GM19372 (cell line): ENCODE measurements around the gene KRT15.
A peak's percentile ranks its signal among the peaks of the same experiment; 100 is the strongest.

Experiments used
- ATAC-seq: cut with Tn5 transposase; IDR thresholded peaks from one replicate; pipeline ENCODE4 v1.9.1; 2021; ENCODE audit warnings: mild to moderate bottlenecking, low read depth, moderate library complexity; ENCODE audit not compliant: unreplicated experiment

The KRT15 gene

DNA sequence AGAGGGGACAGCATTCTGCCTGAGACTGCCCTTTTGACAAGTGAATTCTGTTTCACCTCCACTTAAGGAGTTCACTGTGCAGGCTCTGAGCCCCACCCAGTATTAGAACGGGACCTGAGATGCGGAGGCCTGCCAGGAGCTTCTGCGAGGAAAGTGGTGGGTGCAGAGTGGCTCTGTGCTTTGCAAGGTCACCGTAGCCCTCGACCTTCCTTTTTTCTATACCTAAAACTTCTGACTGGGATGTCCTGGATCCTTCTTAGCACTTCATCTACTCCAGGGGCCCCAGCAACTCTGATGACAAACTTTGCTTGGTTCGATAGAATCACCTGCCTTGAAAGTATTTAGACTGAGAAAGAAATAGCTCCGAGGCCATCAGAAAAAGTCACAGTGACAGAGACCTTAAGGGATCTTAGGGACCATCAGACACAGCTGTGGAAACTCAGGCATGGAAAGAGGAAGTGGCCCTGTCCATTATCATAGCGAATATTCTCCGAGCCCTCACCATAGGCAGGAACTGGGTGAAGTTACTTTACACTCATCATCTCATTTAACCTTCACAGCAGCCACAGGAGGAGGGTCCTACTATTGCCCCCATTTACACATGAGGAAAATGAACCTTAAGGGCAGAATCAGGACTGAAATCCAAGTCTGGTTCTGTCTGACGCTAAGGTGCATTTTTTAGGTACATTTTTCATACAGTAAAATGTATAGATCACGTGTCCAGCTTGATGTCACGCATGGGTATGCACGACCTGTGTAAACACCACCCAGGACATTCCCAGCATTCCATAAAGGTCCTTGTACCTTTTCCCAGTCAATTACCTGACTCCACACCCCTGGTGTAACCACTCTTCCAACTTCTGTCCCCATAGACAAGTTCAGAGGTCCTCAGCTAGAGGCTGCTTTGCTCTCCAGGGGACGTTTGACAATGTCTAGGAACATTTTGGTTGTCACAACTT lies 12.6 kb downstream of the KRT15 start:
- no peak for ATAC-seq

GRCh38 chr17:41505007-41505808 lies 13.5 kb downstream of the KRT15 start, which contains the start of gene KRT13:
Gene KRT13, minus strand, starts transcription at chr17:41505612. Its CDS starts 62 bp downstream, at chr17:41505550.
- no peak for ATAC-seq

DNA sequence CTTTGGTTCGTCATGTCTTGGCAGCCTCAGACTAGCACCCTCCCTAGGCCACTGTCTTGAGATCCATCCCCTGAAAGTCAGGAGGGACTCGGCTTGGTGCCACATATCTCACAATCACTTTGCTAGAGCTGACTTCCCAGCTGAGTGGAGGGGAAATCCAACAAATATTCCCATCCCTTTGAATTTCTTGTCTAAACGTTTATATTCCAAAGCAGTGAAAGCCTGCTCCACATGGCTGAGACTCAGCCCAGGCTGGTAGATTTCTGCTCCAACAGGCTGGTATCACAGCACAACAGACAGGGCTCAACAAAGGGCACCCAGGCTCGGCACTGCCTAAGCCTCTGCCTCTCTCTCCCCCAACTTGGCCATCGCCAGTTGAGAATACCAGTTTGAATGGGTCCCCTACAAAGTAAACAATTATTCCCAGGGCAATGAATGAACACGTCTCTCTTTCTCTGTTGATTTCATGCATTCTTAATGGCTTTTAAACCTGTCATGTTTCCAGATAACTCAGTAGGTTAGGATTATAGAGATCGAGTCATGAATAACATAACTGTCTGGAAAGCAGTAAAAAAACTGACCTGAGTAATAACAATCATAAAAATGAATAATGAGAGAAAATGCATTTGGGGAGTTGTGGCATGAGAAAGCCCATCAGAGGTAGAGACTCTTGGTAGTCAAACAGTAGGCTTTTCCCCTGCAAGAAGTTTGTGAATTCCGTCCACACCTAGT lies 14.3 kb downstream of the KRT15 start:
- no peak for ATAC-seq

DNA sequence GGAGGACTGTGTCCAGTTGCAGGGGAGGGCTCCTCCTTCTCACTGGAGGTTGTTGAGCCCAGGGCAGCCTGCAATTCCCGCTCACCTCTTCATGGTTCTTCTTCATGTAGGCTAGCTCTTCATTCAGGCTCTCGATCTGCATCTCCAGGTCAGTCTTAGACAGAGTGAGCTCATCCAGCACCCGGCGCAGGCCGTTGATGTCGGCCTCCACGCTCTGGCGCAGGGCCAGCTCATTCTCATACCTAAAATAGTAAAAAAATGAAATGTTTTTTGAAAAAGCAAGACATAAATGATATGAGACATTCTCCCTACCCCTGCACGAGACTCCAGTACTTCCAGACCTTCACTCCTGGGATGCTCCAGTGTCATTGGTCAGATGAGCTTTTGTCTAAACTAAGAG lies 15.5 kb downstream of the KRT15 start:
- ATAC-seq, result no peak

- no peak for ATAC-seq
Measured at GRCh38 chr17:41500131-41500911, 18.4 kb downstream of the KRT15 start.

- no peak for ATAC-seq
Measured at GRCh38 chr17:41499714-41500113, 19.0 kb downstream of the KRT15 start.

GRCh38 chr17:41498276-41498675 lies 20.4 kb downstream of the KRT15 start:
- no peak for ATAC-seq

DNA sequence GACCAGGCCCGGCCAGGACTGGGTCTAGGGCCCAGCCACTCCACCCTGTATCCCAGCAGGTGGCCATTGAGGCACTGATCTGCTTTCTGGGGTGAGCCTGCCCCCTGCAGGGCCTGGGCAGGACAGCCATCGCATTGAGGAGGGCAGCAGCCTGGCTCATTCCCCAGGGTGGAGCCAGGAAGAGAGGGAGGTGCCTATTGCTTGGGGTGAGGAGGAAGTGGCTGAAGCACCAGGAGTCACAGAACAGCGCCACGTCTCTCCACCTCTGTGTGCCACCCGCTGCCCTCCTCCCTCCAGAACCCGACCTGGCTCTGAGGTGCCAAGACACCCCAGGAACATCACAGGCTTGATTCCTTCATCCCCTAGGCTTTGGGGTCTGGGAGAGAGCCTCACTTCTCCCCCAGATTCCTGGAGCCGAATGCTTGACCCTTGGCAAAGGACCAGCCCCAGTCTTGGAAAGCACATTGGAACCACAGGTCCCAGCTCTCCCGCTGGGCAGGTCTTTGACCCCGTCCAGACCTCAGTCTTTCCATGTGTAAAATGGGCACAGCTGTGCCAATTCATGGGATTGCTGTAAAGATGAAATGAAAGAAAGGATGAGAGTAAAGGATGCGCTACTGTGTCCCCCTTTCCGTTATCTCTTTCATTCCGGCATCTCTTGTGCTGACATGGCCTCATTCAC lies 21.7 kb downstream of the KRT15 start:
- peak; percentile 61 for ATAC-seq

DNA sequence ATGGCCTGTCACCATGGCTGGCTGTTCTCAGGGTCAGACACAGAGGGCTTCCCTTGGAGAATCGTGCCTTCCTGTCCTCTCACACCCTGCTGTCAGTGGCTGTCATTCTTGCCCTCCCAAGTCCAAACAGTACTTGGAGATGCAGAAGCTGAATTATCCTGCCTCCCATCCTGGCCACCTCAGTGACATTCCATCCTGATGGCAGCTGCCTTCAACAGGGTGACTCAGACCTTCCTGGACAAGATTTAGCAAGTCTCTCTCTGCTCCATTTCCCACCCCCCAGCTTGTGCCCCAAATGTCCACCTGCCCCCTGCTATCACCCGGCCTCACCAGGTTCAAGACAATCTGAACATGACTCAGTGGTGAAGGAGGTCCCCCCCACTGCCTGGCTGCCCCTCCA lies 24.2 kb downstream of the KRT15 start:
- ATAC-seq, result no peak

DNA sequence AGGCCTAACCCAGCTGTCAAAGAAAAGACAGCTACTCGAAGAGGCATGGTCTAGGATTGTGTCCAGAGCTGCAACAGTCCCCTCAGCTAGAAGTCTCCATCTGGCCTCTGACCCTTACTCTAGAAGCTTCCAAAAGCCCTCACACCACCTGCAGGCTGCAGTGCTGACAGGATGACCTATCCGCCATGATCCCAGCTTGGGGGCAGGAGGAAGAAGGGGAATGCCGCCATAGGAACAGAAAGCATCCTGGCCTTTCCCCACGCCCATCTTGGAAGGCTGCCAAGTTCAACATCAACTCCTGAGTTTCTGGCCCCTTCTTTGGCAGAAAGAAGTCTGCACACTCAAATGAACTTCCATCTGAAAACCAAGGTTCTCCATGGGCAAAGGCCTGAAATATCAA lies 25.9 kb downstream of the KRT15 start:
- ATAC-seq, result no peak

DNA sequence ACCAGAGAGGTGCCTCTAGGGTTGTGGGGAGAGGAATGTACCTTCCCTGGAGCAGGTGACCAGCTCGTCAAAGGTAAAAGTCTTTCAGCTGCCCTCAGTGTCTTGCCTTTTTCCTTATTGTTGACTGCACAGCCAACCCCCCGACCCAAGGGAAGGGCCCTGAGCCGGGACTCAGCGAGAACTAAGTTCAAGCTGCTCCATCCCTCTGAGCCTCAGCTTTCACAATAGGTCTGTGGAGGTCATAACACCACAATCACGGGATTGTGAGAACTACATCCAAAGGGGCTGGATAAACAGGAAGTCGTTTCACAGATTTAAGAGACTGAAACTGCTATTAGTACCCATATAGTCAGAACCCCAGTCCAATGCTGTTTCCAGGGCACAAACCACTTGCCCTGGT lies 26.3 kb downstream of the KRT15 start:
- no peak for ATAC-seq

DNA sequence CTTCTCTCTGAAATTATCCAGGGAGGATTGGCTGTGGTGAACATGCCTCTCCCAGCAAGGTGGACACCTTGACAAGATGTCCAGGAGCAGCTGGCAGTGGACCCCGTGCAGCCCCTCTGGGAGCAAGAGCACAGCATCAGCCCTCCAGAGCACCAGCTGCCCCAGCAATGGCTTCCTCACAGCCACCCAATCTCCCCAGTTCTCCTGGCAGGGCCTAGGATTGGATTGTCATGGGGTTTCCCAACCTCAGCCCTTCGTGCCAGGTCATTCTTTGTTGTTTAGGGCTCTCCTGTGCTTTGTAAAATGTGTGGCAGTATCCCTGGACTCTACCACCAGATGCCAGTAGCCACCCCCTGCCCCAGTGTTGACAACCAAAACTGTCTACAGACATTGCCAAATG lies 27.2 kb downstream of the KRT15 start:
- ATAC-seq, result no peak

DNA sequence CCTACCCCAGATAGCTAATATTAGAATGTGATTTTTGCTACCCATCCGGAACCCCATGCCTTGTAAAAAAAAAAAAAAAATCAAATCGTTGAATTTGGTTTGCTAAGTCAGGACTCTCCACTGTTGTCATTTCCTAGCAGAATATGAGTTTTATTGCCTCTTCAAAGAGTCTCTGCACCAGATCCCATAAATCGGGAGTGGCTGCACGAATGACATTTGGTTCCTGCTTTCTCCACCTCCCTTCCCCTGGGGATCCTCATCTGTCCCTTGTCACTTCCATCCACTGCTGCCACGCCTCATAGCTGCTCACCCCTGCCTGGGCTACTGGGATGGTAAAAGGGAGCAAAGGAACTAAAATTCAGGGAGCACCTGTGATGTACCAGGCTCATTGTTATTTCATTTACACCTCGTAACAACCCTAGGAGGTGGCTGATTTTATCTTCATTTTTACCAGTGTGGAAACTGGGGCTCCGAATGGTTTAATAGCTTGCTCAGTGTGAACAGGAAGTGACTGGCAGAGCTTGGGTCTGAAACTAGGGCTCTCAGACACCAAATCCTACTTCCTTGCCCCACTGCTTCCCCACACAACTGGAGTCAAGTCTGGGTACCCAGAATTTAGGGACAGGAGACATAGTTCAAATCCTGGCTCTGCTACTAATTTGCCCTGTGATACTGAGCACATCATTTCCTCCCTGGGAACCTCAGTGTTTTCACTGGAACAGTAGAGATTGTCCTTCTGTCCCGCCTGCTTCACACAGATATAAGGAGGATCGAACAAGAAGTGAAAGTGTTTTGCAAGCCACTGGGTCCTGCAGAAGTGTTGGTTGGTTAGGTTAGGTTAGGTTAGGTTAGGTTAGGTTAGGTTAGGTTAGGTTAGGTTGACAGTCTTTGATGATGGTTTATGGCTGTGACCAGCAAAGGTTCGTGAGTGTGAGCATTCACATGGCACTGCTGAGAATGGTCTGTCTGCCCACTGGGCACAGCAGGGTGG lies 28.4 kb downstream of the KRT15 start:
- no peak for ATAC-seq

DNA sequence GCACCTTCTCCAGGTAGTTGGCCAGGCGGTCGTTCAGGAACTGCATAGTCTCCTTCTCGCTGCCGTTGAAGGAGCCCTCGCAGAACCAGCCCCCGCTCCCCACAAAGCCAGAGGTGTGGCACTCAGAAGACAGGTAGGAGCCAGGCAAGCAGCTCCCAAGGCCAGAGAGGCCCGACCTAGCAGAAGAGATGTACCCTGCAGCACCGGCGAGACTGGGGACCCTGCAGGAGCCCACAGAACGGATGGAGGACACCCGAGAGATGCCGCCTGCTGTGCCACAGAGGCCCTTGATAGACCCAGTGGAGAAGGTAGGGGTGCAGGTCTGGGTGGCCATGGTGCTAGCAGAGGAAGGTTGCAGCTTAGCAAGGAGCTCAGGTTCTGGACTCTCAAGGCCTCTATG lies 29.2 kb downstream of the KRT15 start, which contains the start of gene KRT36:
Gene KRT36, minus strand, starts transcription at position 380 of the 400 bp plus-strand sequence. Its CDS starts 46 bp downstream, at position 334.
- ATAC-seq, result no peak

DNA sequence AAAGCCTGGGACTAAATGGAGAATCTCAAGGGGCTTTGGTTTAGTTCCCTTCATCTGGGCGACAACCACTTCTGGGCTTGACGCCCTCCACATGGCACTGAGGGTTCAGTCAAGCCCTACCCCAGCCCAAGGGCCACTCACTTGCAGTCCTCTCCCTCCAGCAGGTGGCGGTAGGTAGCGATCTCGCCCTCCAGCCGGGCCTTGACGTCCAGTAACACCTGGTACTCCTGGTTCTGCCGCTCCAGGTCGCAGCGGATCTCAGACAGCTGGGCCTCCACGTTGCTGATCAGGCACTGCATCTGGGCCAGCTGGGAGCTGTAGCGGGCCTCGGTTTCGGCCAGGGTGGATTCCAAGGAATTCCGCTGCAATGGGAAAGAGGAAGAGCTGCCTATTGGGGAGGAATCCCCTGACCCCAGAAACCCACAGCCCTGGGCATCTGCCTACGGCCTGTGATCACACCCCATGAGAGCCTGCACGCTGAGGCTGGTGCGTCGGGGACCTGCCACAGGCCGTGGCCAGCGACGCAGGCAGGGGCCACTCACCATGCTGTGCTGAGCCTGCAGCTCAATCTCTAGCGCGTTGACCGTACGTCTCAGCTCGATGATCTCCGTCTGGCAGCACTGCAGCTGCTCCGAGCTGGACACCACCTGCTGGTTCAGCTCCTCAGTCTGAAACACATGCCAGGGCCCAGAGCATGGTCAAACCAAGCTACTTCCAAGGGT lies 31.7 kb downstream of the KRT15 start:
- ATAC-seq, result no peak

DNA sequence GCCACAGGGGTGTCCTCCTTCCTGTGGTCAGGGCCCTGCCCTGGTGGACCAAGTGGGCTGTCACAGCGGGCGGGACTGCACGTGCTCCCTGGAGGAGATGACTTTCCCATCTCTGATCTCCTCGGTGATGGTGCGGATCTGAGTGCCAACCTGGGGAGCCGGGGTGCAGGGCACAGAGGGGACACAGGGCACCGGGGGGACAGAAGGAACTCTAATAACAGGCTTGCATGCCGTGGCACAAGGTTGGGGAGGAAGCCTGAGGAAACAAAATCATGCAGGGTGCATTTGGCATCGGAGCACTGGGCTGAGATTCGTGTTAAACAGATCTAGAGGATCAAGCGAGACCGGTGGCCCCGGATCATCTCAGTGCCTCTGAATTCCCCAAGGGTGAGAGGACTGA lies 32.4 kb downstream of the KRT15 start:
- ATAC-seq, result no peak
